Measurements from ENCODE around the gene CBLN2. TPM values are rescaled to one million over a fixed set of nuclear protein-coding genes. Genes with fewer than 3 reads are reported as not detected.

The CBLN2 gene
- total and polyA plus RNA-seq, 2 donors (not counting 1 experiment from before 2014, with no cell fraction given), result not detected

DNA sequence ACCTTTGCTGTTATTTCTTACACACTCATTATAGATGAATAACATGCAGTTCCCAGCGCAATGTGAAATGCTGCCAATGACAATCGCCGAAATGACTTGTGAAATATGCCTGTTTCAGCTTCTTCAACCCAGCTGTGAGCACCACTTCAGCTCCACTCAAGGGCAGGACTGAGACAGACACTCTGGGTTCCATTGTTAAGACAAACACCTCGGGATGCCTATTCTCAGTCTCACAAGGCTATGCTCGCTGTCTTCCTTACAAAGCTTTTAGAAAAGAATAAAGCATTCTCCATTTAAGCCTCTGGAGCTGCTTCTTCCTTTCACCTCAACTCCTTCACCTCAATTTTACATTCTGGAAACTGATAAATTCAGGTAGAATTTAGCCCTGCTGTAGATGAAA is 4.2 kb downstream of the CBLN2 start:
- Histone ChIP-seq H3K27me3 (ENCODE audit: control insufficient read depth, insufficient read depth, low read length) (peaks cover 6% of the 10 kb centered on the region), H2AFZ (ENCODE audit: low read length) (no peak overlapping the region), H3K9me3 (ENCODE audit: control insufficient read depth, insufficient read depth, low read depth, low read length) (no peaks in the 10 kb centered on the region), H3K4me3 (replicated peaks in 1 of 4; ENCODE audit: control extremely low read depth in 1 of 4, insufficient read depth in 1 of 4, low read depth in 3 of 4, low read length in 4 of 4) (no peak overlapping the region), H3K27ac (ENCODE audit: insufficient read depth, low read length) (no peak overlapping the region), H3K36me3 (ENCODE audit: control insufficient read depth, insufficient read depth, low read length) (no peaks in the 10 kb centered on the region), H3K4me2 (ENCODE audit: extremely low read depth, insufficient read depth, low read length) (no peak overlapping the region), H3K79me2 (ENCODE audit: control insufficient read depth, insufficient read depth, low read length) (no peaks in the 10 kb centered on the region), H3K4me1 (ENCODE audit: control insufficient read depth, extremely low read depth, insufficient read depth, low read length) (no peaks in the 10 kb centered on the region), H3K9ac (ENCODE audit: insufficient read depth, low read length) (no peak overlapping the region), H4K20me1 (ENCODE audit: control insufficient read depth, extremely low read depth, insufficient read depth, low read length) (no peaks in the 10 kb centered on the region)
- TF ChIP-seq, protein P1, sequence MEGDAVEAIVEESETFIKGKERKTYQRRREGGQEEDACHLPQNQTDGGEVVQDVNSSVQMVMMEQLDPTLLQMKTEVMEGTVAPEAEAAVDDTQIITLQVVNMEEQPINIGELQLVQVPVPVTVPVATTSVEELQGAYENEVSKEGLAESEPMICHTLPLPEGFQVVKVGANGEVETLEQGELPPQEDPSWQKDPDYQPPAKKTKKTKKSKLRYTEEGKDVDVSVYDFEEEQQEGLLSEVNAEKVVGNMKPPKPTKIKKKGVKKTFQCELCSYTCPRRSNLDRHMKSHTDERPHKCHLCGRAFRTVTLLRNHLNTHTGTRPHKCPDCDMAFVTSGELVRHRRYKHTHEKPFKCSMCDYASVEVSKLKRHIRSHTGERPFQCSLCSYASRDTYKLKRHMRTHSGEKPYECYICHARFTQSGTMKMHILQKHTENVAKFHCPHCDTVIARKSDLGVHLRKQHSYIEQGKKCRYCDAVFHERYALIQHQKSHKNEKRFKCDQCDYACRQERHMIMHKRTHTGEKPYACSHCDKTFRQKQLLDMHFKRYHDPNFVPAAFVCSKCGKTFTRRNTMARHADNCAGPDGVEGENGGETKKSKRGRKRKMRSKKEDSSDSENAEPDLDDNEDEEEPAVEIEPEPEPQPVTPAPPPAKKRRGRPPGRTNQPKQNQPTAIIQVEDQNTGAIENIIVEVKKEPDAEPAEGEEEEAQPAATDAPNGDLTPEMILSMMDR (conservative IDR thresholded peaks at IDR 0.05 in 1 of 2, IDR thresholded peaks at IDR 0.05 in 1 of 2; ENCODE audit: low read depth in 1 of 2, low read length in 2 of 2), result no peak
- TF ChIP-seq EZH2 (IDR thresholded peaks at IDR 0.05; ENCODE audit: low read length, missing control alignments), result no peak
- DNase-seq (ENCODE audit: low read depth in 2 of 2), result no peak

DNA sequence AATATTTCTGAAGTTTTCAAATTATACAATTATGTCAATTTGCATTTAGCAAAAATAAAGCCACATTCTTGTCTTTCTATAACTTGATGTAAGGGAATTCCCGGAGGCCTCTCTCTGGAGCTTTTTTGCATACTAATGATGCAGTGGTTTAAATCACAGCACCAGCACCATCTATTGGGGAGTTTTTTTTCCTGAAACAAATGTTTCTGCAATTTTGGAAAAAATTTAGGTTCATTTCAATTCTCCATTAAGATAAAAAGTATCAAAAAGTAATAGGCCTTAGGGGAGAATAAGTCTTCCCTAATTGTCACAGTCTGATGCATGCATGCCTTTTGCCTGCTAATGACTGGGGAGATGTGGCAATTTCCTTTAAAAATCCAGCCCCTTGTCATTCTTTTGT is 13.5 kb downstream of the CBLN2 start:
- Histone ChIP-seq H3K27ac (ENCODE audit: insufficient read depth, low read length) (no peak overlapping the region), H3K27me3 (ENCODE audit: control insufficient read depth, insufficient read depth, low read length) (no peaks in the 10 kb centered on the region), H3K4me1 (ENCODE audit: control insufficient read depth, extremely low read depth, insufficient read depth, low read length) (no peaks in the 10 kb centered on the region), H3K4me3 (replicated peaks in 1 of 4; ENCODE audit: control extremely low read depth in 1 of 4, insufficient read depth in 1 of 4, low read depth in 3 of 4, low read length in 4 of 4) (no peak overlapping the region), H4K20me1 (ENCODE audit: control insufficient read depth, extremely low read depth, insufficient read depth, low read length) (no peaks in the 10 kb centered on the region), H3K79me2 (ENCODE audit: control insufficient read depth, insufficient read depth, low read length) (no peaks in the 10 kb centered on the region), H3K9ac (ENCODE audit: insufficient read depth, low read length) (no peak overlapping the region), H3K4me2 (ENCODE audit: extremely low read depth, insufficient read depth, low read length) (no peak overlapping the region), H3K36me3 (ENCODE audit: control insufficient read depth, insufficient read depth, low read length) (no peaks in the 10 kb centered on the region), H3K9me3 (ENCODE audit: control insufficient read depth, insufficient read depth, low read depth, low read length) (no peaks in the 10 kb centered on the region), H2AFZ (ENCODE audit: low read length) (no peak overlapping the region)
- no peak for TF ChIP-seq EZH2 (IDR thresholded peaks at IDR 0.05; ENCODE audit: low read length, missing control alignments)
- TF ChIP-seq, protein P1 (conservative IDR thresholded peaks at IDR 0.05 in 1 of 2, IDR thresholded peaks at IDR 0.05 in 1 of 2; ENCODE audit: low read depth in 1 of 2, low read length in 2 of 2), result no peak
- no peak for DNase-seq (ENCODE audit: low read depth in 2 of 2)

DNA sequence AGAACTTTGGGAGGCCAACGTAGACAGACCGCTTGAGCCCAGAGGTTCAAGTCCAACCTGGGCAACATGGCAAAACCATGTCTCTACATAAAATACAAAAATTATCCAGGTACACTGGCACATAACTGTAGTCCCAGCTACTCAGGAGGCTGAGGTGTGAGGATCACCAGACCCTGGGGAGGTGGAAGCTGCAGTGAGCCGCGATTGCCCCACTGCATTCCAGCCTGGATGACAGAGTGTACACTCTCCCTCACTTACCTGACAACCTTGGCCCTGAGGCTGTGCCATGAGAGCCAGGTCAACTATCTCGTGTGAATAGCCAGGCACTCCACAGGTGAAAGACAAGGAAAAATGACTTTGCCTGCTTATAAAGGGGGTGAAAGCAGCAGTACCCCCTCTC is 39.3 kb downstream of the CBLN2 start:
- no peaks in the 10 kb centered on the region for H3K27me3 ChIP-seq (ENCODE audit: control insufficient read depth, insufficient read depth, low read length)
- H3K79me2 ChIP-seq (ENCODE audit: control insufficient read depth, insufficient read depth, low read length), result no peaks in the 10 kb centered on the region
- H2AFZ ChIP-seq (ENCODE audit: low read length), result no peak overlapping the region
- H3K27ac ChIP-seq (ENCODE audit: insufficient read depth, low read length), result no peak overlapping the region
- H3K4me2 ChIP-seq (ENCODE audit: extremely low read depth, insufficient read depth, low read length), result no peak overlapping the region
- no peak overlapping the region for H3K9ac ChIP-seq (ENCODE audit: insufficient read depth, low read length)
- H3K9me3 ChIP-seq (ENCODE audit: control insufficient read depth, insufficient read depth, low read depth, low read length), result no peaks in the 10 kb centered on the region
- DNase-seq (ENCODE audit: low read depth in 2 of 2), result no peak
- no peaks in the 10 kb centered on the region for H3K36me3 ChIP-seq (ENCODE audit: control insufficient read depth, insufficient read depth, low read length)
- no peaks in the 10 kb centered on the region for H3K4me1 ChIP-seq (ENCODE audit: control insufficient read depth, extremely low read depth, insufficient read depth, low read length)
- H4K20me1 ChIP-seq (ENCODE audit: control insufficient read depth, extremely low read depth, insufficient read depth, low read length), result no peaks in the 10 kb centered on the region
- no peak for TF ChIP-seq EZH2 (IDR thresholded peaks at IDR 0.05; ENCODE audit: low read length, missing control alignments)
- TF ChIP-seq, protein P1 (conservative IDR thresholded peaks at IDR 0.05 in 1 of 2, IDR thresholded peaks at IDR 0.05 in 1 of 2; ENCODE audit: low read depth in 1 of 2, low read length in 2 of 2), result no peak
- no peak overlapping the region for H3K4me3 ChIP-seq (replicated peaks in 1 of 4; ENCODE audit: control extremely low read depth in 1 of 4, insufficient read depth in 1 of 4, low read depth in 3 of 4, low read length in 4 of 4)
